Astrocyte (in vitro differentiated cells and primary cell): Measurements from ENCODE around the gene MYO5A. TPM values are rescaled to one million over a fixed set of nuclear protein-coding genes. Genes with fewer than 3 reads are reported as not detected.
"Not testable (repeated sequence)": the region's sequence is repeated elsewhere in the genome, so short reads cannot be mapped to it uniquely, and the experiment has no call there.

Source experiments
- DNase-seq: peaks from one replicate; pipeline ENCODE4 v3.0.0-alpha.2; 2010; ENCODE audit warnings: low read depth
- FAIRE-seq: peaks from 2 replicates; lab custom pipeline; 2011; peaks lifted over from hg19 to GRCh38; lab: Jason Lieb, UNC
- H2AFZ ChIP-seq: 2 replicates; pipeline ENCODE4 v1.6.0; 2012; ENCODE audit warnings: low read depth, low read length, inconsistent platforms
- H3K27ac ChIP-seq: 2 replicates; pipeline ENCODE4 v1.5.1; 2011; ENCODE audit warnings: low read depth, low read length, inconsistent platforms
- H3K27me3 ChIP-seq: 2 replicates; pipeline ENCODE4 v1.6.0; 2011; ENCODE audit warnings: low read length, inconsistent platforms; ENCODE audit not compliant: insufficient read depth
- H3K36me3 ChIP-seq: 2 replicates; pipeline ENCODE4 v1.5.1; 2011; ENCODE audit warnings: low read length, inconsistent platforms; ENCODE audit not compliant: insufficient read depth
- H3K4me1 ChIP-seq: 2 replicates; pipeline ENCODE4 v1.5.1; 2011; ENCODE audit warnings: low read length, inconsistent platforms; ENCODE audit not compliant: insufficient read depth
- H3K4me2 ChIP-seq: 2 replicates; pipeline ENCODE4 v1.6.0; 2012; ENCODE audit warnings: low read length, inconsistent platforms
- H3K4me3 ChIP-seq: 2 replicates; pipeline ENCODE4 v1.5.1; 2011; ENCODE audit warnings: low read depth, mild to moderate bottlenecking, low read length, inconsistent platforms; ENCODE audit not compliant: insufficient read depth
- H3K79me2 ChIP-seq: 2 replicates; pipeline ENCODE4 v1.6.0; 2012; ENCODE audit warnings: mild to moderate bottlenecking, low read length, inconsistent platforms; ENCODE audit not compliant: insufficient read depth
- H3K9ac ChIP-seq: 2 replicates; pipeline ENCODE4 v1.6.0; 2012; ENCODE audit warnings: mild to moderate bottlenecking, low read length, inconsistent platforms
- H3K9me3 ChIP-seq: 2 replicates; pipeline ENCODE4 v1.5.1; 2012; ENCODE audit warnings: low read depth, mild to moderate bottlenecking, low read length, inconsistent platforms; ENCODE audit not compliant: insufficient read depth
- H4K20me1 ChIP-seq: 2 replicates; pipeline ENCODE4 v1.6.0; 2012; ENCODE audit warnings: low read length, inconsistent platforms; ENCODE audit not compliant: insufficient read depth
- H3K27ac Mint-ChIP-seq: one replicate; pipeline ENCODE4 v1.8.0; 2021; ENCODE audit warnings: mild to moderate bottlenecking, mixed read lengths; ENCODE audit not compliant: unreplicated experiment
- H3K27me3 Mint-ChIP-seq: one replicate; pipeline ENCODE4 v1.8.0; 2021; ENCODE audit warnings: low read depth, mixed read lengths; ENCODE audit not compliant: unreplicated experiment
- H3K36me3 Mint-ChIP-seq: one replicate; pipeline ENCODE4 v1.8.0; 2021; ENCODE audit warnings: low read depth, mixed read lengths; ENCODE audit not compliant: unreplicated experiment
- H3K4me1 Mint-ChIP-seq: one replicate; pipeline ENCODE4 v1.8.0; 2021; ENCODE audit warnings: low read depth, mixed read lengths; ENCODE audit not compliant: unreplicated experiment
- H3K4me3 Mint-ChIP-seq: one replicate; pipeline ENCODE4 v1.8.0; 2021; ENCODE audit warnings: mild to moderate bottlenecking, moderate library complexity, mixed read lengths; ENCODE audit not compliant: unreplicated experiment
- H3K9me3 Mint-ChIP-seq: one replicate; pipeline ENCODE4 v1.8.0; 2021; ENCODE audit warnings: mild to moderate bottlenecking, mixed read lengths; ENCODE audit not compliant: unreplicated experiment
- EZH2 ChIP-seq: IDR thresholded peaks from 2 replicates; pipeline ENCODE4 v1.6.1; 2012; ENCODE audit warnings: mild to moderate bottlenecking, low read length, inconsistent platforms; ENCODE audit not compliant: insufficient read depth
- total RNA-seq: library from RNA; stranded (reverse); gene quantifications from 2 replicates; pipeline ENCODE4 v1.2.1, GENCODE V29; 2021
- TF ChIP-seq, protein P1 (sequence below): IDR thresholded peaks from 2 replicates; pipeline ENCODE4 v1.5.1; 2011; ENCODE audit warnings: low read depth, mild to moderate bottlenecking, inconsistent platforms, low read length, moderate library complexity; ENCODE audit not compliant: insufficient read depth

MYO5A gene
- total RNA-seq, 1 donor from 2014 or later = 47.6 TPM

DNA sequence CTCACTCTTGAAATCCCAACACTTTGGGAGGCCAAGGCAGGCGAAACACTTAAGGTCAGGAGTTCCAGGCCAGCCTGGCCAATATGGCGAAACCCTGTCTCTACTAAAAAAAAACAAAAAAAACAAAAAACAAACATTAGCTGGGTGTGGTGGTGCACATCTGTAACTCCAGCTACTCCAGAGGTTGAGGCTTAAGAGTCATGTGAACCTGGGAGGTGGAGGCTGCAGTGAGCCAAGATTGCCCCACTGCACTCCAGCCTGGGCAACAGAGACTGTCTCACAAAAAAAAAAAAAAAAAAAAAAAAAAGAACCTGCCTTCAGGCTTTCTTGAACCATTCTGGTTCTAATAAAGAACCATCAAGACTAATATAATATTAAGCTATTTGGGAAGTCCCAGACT, 23.6 kb upstream of the MYO5A start:
- Mint-ChIP-seq H3K9me3 (no peaks in the 10 kb centered on the region), H3K4me1 (peaks cover 13% of the 10 kb centered on the region), H3K36me3 (no peaks in the 10 kb centered on the region), H3K4me3 (no peak overlapping the region), H3K27me3 (no peaks in the 10 kb centered on the region), H3K27ac (no peak overlapping the region)
- no peak overlapping the region for H3K4me3 ChIP-seq
- peaks cover 30% of the 10 kb centered on the region for H3K36me3 ChIP-seq
- FAIRE-seq (no peak), DNase-seq (no peak)
- H4K20me1 ChIP-seq = peaks cover 11% of the 10 kb centered on the region
- no peak overlapping the region for H3K27ac ChIP-seq
- TF ChIP-seq, protein P1, sequence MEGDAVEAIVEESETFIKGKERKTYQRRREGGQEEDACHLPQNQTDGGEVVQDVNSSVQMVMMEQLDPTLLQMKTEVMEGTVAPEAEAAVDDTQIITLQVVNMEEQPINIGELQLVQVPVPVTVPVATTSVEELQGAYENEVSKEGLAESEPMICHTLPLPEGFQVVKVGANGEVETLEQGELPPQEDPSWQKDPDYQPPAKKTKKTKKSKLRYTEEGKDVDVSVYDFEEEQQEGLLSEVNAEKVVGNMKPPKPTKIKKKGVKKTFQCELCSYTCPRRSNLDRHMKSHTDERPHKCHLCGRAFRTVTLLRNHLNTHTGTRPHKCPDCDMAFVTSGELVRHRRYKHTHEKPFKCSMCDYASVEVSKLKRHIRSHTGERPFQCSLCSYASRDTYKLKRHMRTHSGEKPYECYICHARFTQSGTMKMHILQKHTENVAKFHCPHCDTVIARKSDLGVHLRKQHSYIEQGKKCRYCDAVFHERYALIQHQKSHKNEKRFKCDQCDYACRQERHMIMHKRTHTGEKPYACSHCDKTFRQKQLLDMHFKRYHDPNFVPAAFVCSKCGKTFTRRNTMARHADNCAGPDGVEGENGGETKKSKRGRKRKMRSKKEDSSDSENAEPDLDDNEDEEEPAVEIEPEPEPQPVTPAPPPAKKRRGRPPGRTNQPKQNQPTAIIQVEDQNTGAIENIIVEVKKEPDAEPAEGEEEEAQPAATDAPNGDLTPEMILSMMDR = no peak
- H3K9ac ChIP-seq = no peak overlapping the region
- H3K4me1 ChIP-seq = peaks cover 2% of the 10 kb centered on the region
- no peak overlapping the region for H2AFZ ChIP-seq
- no peaks in the 10 kb centered on the region for H3K27me3 ChIP-seq
- H3K79me2 ChIP-seq = peaks cover 50% of the 10 kb centered on the region
- H3K9me3 ChIP-seq = no peaks in the 10 kb centered on the region
- no peak overlapping the region for H3K4me2 ChIP-seq

DNA sequence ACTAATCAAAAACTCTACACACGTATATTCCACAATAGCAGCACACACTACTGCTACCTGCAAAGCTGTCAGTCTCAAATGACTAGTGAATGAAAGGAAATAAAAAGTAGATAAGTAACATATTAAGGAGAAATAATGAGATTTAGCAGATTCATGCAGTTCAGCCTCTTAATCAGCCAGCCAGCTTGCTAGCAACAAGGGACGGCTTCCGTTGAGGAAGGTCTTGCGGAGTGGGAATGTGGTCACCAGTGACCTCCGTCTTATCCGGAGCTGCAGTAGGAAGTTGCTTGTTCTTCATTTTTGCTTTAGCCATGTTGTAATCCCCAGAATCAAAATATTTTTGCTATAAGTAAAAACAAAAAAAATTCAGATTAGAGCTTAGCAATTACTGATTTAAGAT, 23.1 kb upstream of the MYO5A start:
- Histone ChIP-seq H3K79me2 (peaks cover 45% of the 10 kb centered on the region), H3K4me2 (no peak overlapping the region), H3K9me3 (no peaks in the 10 kb centered on the region), H3K27me3 (no peaks in the 10 kb centered on the region), H3K27ac (no peak overlapping the region), H3K4me1 (no peaks in the 10 kb centered on the region), H3K36me3 (peaks cover 32% of the 10 kb centered on the region), H4K20me1 (peaks cover 12% of the 10 kb centered on the region), H3K9ac (no peak overlapping the region), H3K4me3 (no peak overlapping the region), H2AFZ (no peak overlapping the region)
- Mint-ChIP-seq H3K4me1 (peaks cover 8% of the 10 kb centered on the region), H3K36me3 (peaks cover under 1% of the 10 kb centered on the region), H3K27ac (no peak overlapping the region), H3K27me3 (no peaks in the 10 kb centered on the region), H3K9me3 (no peaks in the 10 kb centered on the region), H3K4me3 (no peak overlapping the region)
- DNase-seq = no peak
- no peak for TF ChIP-seq EZH2
- TF ChIP-seq, protein P1 = no peak
- FAIRE-seq = no peak

DNA sequence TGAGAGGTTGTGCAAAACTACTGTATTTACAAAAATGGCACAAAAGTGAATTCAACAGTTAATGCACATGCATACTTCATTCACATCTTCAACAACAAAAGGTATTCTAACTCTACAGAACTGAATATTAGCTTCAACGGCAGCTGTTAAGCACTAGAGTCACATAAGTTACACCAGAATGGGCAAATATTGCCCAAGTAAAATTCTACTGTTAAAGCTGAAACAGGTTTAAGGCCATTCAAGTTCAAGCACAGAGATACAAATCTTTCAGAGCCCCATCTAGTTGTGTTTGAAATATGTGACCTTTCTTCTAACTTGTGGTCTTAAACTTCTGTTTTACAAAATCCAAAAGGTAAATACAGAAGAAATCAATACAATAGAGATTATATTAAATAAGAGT, 22.5 kb upstream of the MYO5A start:
- H2AFZ ChIP-seq, H3K36me3 Mint-ChIP-seq, H3K9me3 ChIP-seq, H3K27me3 Mint-ChIP-seq, DNase-seq, H3K4me2 ChIP-seq, H3K27ac ChIP-seq, H3K27me3 ChIP-seq, FAIRE-seq, H3K9me3 Mint-ChIP-seq, H3K4me1 ChIP-seq, H3K4me3 ChIP-seq, H3K27ac Mint-ChIP-seq, H3K9ac ChIP-seq, H3K4me3 Mint-ChIP-seq, H3K4me1 Mint-ChIP-seq: not testable (repeated sequence)
- H3K79me2 ChIP-seq = peaks cover 39% of the 10 kb centered on the region
- peaks cover 36% of the 10 kb centered on the region for H3K36me3 ChIP-seq
- peaks cover 18% of the 10 kb centered on the region for H4K20me1 ChIP-seq
